ENCODE results near the gene CTSE. TPM values are rescaled to one million over a fixed set of nuclear protein-coding genes. Genes with fewer than 3 reads are reported as not detected.

CTSE gene
- total and polyA plus RNA-seq, 2 donors (not counting 1 experiment from before 2014, with no cell fraction given): not detected

DNA sequence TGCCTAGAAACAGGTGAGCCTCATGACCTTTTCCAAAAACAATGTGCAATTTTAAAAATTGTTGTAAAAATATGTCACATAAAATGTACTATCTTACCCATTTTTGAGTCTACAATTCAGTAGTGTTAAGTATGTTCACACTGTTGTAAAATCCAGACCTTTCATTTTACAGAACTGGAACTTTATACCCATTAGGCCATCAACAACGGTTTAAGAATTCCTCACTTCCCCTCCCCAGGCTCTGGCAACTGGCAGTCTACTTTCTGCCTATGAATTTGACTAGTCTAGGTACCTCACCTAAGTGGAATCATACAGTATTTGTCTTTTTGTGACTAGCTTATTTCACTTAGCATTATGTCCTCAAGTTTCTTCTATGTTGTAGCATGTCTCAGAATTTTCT, 8.6 kb downstream of the CTSE start:
- no peak overlapping the region for H3K4me3 Mint-ChIP-seq
- intact Hi-C loops (cut with micrococcal nuclease): no loop called here
- no peak overlapping the region for H3K4me3 ChIP-seq (ENCODE audit: control extremely low read depth in 1 of 5, extremely low read depth in 1 of 5, insufficient read depth in 1 of 5, low read depth in 2 of 5, low read length in 4 of 5)
- no peaks in the 10 kb centered on the region for H3K9me3 ChIP-seq (ENCODE audit: control extremely low read depth in 1 of 3, control insufficient read depth in 2 of 3, insufficient read depth in 1 of 3, low read length in 2 of 3)
- no peak overlapping the region for H3K27ac ChIP-seq (ENCODE audit: low read length in 2 of 2)
- H3K27ac Mint-ChIP-seq: no peak overlapping the region
- peaks cover 32% of the 10 kb centered on the region for H3K4me1 Mint-ChIP-seq
- POLR2A ChIA-PET: no interaction called here
- TF ChIP-seq EZH2 (IDR thresholded peaks at IDR 0.05; ENCODE audit: borderline replicate concordance, insufficient read depth, low read depth, low read length, poor library complexity, severe bottlenecking): no peak
- TF ChIP-seq, protein P1, sequence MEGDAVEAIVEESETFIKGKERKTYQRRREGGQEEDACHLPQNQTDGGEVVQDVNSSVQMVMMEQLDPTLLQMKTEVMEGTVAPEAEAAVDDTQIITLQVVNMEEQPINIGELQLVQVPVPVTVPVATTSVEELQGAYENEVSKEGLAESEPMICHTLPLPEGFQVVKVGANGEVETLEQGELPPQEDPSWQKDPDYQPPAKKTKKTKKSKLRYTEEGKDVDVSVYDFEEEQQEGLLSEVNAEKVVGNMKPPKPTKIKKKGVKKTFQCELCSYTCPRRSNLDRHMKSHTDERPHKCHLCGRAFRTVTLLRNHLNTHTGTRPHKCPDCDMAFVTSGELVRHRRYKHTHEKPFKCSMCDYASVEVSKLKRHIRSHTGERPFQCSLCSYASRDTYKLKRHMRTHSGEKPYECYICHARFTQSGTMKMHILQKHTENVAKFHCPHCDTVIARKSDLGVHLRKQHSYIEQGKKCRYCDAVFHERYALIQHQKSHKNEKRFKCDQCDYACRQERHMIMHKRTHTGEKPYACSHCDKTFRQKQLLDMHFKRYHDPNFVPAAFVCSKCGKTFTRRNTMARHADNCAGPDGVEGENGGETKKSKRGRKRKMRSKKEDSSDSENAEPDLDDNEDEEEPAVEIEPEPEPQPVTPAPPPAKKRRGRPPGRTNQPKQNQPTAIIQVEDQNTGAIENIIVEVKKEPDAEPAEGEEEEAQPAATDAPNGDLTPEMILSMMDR (IDR thresholded peaks at IDR 0.05): no peak
- no peaks in the 10 kb centered on the region for H3K27me3 ChIP-seq (replicated peaks in 1 of 4; ENCODE audit: control extremely low read depth in 1 of 4, control insufficient read depth in 3 of 4, insufficient read depth in 4 of 4, low read length in 3 of 4)
- CTCF ChIA-PET: interaction anchor here (0.7 to 1.1 kb wide), 2 partner anchors 38 to 223 kb away, joined by 3 to 4 read pairs; no protein-coding TSS in a partner anchor
- WGBS (ENCODE audit: insufficient coverage): 40% methylated on average over 1 of the region's 1 CpG
- no peak overlapping the region for H3K4me2 ChIP-seq (replicated peaks; ENCODE audit: low read depth, low read length, poor library complexity, severe bottlenecking)
- ATAC-seq (ENCODE audit: low read depth): no peak
- no peaks in the 10 kb centered on the region for H4K20me1 ChIP-seq (ENCODE audit: control insufficient read depth, insufficient read depth, low read length, poor library complexity, severe bottlenecking)
- H2AFZ ChIP-seq (ENCODE audit: insufficient read depth, low read depth, low read length, poor library complexity, severe bottlenecking): no peak overlapping the region
- no peak for DNase-seq
- H3K9me3 Mint-ChIP-seq (ENCODE audit: insufficient read depth): no peaks in the 10 kb centered on the region
- no peaks in the 10 kb centered on the region for H3K36me3 ChIP-seq (replicated peaks in 1 of 2; ENCODE audit: control extremely low read depth in 1 of 2, control insufficient read depth in 1 of 2, extremely low read depth in 1 of 2, insufficient read depth in 2 of 2, low read length in 1 of 2)
- H3K4me1 ChIP-seq (ENCODE audit: control insufficient read depth in 2 of 2, insufficient read depth in 2 of 2, low read length in 2 of 2): peaks cover 21 to 24% of the 10 kb centered on the region in 2 donors
- no peaks in the 10 kb centered on the region for H3K79me2 ChIP-seq (ENCODE audit: control insufficient read depth, insufficient read depth, low read length)
- no peaks in the 10 kb centered on the region for H3K27me3 Mint-ChIP-seq
- H3K9ac ChIP-seq (ENCODE audit: low read length): no peak overlapping the region

- TF ChIP-seq, protein P1 (IDR thresholded peaks at IDR 0.05): no peak
- no peak for TF ChIP-seq EZH2 (IDR thresholded peaks at IDR 0.05; ENCODE audit: borderline replicate concordance, insufficient read depth, low read depth, low read length, poor library complexity, severe bottlenecking)
- Histone ChIP-seq H2AFZ (ENCODE audit: insufficient read depth, low read depth, low read length, poor library complexity, severe bottlenecking) (no peak overlapping the region), H3K27me3 (replicated peaks in 1 of 4; ENCODE audit: control extremely low read depth in 1 of 4, control insufficient read depth in 3 of 4, insufficient read depth in 4 of 4, low read length in 3 of 4) (no peaks in the 10 kb centered on the region), H3K4me2 (replicated peaks; ENCODE audit: low read depth, low read length, poor library complexity, severe bottlenecking) (no peak overlapping the region), H3K27ac (ENCODE audit: low read length in 2 of 2) (no peak overlapping the region), H3K4me1 (ENCODE audit: control insufficient read depth in 2 of 2, insufficient read depth in 2 of 2, low read length in 2 of 2) (peaks cover 21 to 24% of the 10 kb centered on the region in 2 donors), H3K9me3 (ENCODE audit: control extremely low read depth in 1 of 3, control insufficient read depth in 2 of 3, insufficient read depth in 1 of 3, low read length in 2 of 3) (no peaks in the 10 kb centered on the region), H3K79me2 (ENCODE audit: control insufficient read depth, insufficient read depth, low read length) (no peaks in the 10 kb centered on the region), H3K4me3 (ENCODE audit: control extremely low read depth in 1 of 5, extremely low read depth in 1 of 5, insufficient read depth in 1 of 5, low read depth in 2 of 5, low read length in 4 of 5) (no peak overlapping the region), H4K20me1 (ENCODE audit: control insufficient read depth, insufficient read depth, low read length, poor library complexity, severe bottlenecking) (no peaks in the 10 kb centered on the region), H3K36me3 (replicated peaks in 1 of 2; ENCODE audit: control extremely low read depth in 1 of 2, control insufficient read depth in 1 of 2, extremely low read depth in 1 of 2, insufficient read depth in 2 of 2, low read length in 1 of 2) (no peaks in the 10 kb centered on the region), H3K9ac (ENCODE audit: low read length) (no peak overlapping the region)
- 100% methylated on average over 2 of the region's 5 CpGs for WGBS (ENCODE audit: insufficient coverage)
- ATAC-seq (ENCODE audit: low read depth): no peak
- H3K27me3 Mint-ChIP-seq: no peaks in the 10 kb centered on the region
- ChIA-PET POLR2A (no interaction called here), CTCF (interaction anchor here (1.1 kb wide), 1 partner anchor 222 kb away, joined by 4 read pairs; no protein-coding TSS in a partner anchor)
- DNase-seq: no peak
- H3K27ac Mint-ChIP-seq: peak overlapping the region; percentile 46
- H3K4me1 Mint-ChIP-seq: peaks cover 32% of the 10 kb centered on the region
- no peaks in the 10 kb centered on the region for H3K9me3 Mint-ChIP-seq (ENCODE audit: insufficient read depth)
- no peak overlapping the region for H3K4me3 Mint-ChIP-seq
- intact Hi-C loops (cut with micrococcal nuclease): no loop called here
Observed at GRCh38 chr1:206014601-206015000, 9.1 kb downstream of the CTSE start.

Measured in B cell (primary cell).